Stimulated activated CD4-positive, alpha-beta T cell treated with anti-CD3 and anti-CD28 coated beads, Interleukin-15, amount 100 ng/mL, for 24 hours (primary cell): ENCODE data around the gene CANT1.
"Not testable (repeated sequence)": the region's sequence is repeated elsewhere in the genome, so short reads cannot be mapped to it uniquely, and the experiment has no call there.

Experiments
- DNase-seq: peaks from one replicate; pipeline ENCODE4 v3.0.0-alpha.2; 2020

Gene CANT1

DNA sequence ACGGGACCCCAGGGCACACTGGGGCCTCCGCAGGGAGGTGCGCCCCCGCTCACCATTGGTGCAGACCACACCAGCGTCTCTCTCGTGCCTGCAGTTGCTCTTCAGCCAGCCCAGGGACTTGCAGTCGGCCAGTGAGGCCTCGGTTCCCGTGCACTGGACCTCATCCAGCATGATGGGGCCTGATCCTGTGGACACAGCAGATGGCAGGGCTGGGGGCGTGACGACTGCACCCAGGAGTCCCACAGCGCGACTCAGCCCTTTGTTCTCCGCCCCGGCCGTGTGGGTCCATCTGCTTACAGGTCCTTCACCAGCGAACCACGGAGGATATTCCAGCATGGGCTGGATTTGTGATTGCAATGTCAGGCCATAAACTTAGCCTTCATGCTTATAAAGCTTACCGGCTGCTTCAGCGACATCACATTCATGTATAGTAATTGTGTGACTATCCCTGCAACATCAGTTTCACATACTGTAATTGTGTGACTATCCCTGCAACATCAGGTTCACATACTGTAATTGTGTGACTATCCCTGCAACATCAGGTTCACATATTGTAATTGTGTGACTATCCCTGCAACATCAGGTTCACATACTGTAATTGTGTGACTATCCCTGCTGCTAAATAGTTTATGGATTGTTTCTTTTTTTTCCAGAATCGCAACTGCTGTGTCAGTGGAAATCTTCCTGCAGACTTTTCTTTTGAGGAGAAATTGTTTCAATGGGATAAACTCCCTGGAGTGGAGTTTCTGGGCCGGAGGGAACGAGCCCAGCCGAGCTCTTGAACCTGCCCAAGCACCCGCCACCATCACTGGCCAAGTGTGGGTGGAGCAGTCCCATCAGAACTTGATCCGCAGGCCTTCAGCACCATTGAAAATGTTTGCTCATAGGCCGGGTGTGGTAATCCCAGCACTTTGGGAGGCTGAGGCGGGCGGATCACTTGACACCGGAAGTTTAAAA, 34.7 kb downstream of the CANT1 start:
- DNase-seq: no peak

- no peak for DNase-seq
Measured at GRCh38 chr17:78973792-78974520, 35.6 kb downstream of the CANT1 start.

DNA sequence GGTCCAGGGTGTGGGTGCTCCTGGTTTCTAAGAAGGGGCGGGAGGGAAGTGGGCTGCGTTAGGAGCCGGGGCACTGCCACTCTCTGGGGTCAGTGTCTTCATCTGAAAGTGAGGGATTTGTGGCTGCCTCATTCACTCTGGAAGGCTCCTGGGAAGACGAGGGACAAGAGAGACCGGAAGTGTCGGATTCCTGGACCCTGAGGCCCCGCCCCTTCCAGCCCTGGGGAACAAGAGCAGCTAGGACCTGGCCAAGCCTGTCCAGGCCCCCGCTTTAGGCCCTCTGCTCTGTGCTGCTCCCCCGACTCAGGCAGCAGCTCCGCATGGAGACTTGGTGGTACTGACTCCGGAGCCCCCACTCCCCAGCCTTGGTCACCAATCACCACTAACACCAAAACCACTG, 36.4 kb downstream of the CANT1 start:
- DNase-seq: no peak

- DNase-seq: no peak
Measured at GRCh38 chr17:78972507-78973105, 37.0 kb downstream of the CANT1 start.

- DNase-seq: no peak
Measured at GRCh38 chr17:78971756-78972506, 37.6 kb downstream of the CANT1 start.

- DNase-seq: peak; percentile 87
Measured at GRCh38 chr17:78970834-78971755, 38.5 kb downstream of the CANT1 start.

GRCh38 chr17:78969865-78970264, 39.7 kb downstream of the CANT1 start:
- DNase-seq: no peak

GRCh38 chr17:78967782-78968362, 41.7 kb downstream of the CANT1 start:
- no peak for DNase-seq

DNA sequence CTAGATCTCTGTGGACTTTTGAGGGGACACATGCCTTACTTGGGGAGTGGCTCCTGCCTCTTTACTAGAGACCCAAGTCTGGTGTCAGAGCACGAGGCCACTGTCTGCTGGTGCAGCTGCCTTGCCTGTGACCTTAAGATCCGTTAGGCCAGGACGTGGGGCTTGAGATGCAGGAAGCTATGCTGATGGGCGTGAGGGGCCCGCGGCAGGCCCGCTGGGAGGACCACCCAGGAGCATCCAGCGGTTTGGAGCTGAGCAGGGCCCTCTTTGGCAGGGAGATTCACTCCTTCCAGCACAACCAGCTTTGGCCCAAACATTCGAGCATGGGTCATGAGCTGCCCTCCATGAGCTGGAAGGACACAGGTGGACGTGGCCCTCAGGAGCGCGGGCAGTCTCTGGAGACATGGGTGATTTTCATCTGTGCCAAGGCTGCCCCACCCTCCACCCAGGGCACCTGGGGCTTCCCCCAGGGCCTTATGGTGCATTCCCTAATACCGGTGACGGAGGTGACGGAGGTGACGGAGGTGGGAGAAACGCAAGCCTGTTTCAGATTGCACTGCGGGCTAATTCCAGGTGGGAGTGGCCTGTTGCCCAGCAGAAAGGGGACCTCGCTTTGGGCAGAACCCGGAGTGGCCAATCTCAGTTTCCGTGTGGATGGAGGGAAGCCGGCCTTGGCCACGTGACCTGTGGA, 42.5 kb downstream of the CANT1 start:
- DNase-seq: no peak

DNA sequence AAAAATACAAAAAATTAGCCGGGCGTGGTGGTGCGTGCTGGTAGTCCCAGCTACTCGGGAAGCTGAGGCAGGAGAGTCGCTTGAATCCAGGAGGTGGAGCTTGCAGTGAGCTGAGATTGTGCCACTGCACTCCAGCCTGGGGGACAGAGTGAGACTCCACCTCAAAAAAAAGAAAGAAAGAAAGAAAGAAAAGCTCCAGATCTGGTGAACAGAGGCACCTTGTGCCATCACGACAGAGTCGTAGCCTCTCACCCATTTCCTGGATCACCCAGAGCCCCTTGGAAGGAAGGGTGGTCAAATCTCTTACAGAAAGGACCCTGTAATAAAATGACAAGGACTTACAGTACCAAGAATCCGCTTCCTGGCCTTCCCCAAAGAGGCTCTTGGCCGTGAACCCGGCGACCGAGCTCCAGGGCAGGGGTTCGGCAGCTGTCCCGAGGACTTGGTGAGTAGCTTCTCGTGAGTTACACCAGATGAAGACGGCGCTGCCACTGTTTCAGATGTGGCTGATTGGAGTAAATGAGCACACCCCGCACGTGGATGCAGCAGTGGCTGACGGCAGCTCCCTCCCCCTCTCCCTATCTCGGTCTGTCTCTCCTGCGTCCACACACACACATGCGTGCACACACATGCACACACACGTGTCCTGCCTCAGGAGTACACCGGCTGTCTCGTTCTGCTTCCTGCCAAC, 43.3 kb downstream of the CANT1 start:
- DNase-seq: no peak

- no peak for DNase-seq
Measured at GRCh38 chr17:78965491-78965924, 44.1 kb downstream of the CANT1 start.

DNA sequence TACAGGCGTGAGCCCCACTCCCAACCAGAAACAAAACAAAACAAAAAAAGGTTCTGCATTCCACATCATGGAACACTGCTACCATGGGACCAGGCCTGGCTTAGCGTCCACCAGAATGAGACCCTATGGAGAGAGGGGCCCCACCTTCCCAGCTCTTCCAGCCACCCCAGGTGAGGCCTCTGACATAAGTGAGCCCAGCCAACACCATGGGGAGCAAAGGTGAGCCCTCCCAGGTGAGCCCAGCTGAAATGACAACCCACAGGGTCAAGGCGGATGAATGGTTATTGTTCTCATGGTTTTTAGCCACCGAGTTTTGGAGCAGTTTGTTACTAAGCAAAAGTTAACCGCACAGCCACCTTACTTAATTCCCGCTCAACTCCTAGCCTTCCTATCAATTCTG, 46.2 kb downstream of the CANT1 start:
- no peak for DNase-seq

DNA sequence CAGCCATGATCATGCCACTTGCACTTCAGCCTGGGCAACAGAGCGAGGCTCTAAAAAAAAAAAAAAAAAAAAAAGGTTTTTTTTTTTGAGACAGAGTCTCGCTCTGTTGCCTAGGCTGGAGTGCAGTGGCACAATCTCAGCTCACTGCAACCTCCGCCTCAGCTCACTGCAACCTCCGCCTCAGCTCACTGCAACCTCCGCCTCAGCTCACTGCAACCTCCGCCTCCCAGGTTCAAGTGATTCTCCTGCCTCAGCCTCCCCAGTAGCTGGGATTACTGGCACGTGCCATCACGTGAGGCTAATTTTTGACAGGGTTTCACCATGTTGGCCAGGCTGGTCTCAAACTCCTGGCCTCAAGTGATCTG, 46.6 kb downstream of the CANT1 start:
- DNase-seq: not testable (repeated sequence)

GRCh38 chr17:78962345-78962983, 47.1 kb downstream of the CANT1 start:
- no peak for DNase-seq

DNA sequence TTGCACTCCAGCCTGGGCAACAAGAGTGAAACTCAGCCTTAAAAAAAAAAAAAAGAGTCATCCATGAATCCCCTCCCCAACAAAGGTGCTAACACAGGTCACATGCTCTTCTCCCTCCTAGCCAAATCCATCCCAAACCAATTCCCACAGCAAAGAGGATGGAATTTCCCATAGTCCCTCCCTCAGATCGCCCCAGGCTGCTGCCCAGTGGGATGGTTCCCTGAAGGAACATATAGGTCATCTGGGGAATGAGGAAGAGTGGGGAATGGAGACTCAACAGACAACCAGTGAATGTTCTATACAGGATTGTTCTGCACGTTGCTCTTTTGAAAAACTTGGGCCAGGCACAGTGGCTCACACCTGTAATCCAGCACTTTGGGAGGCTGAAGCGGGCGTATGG, 48.0 kb downstream of the CANT1 start:
- DNase-seq: no peak

DNA sequence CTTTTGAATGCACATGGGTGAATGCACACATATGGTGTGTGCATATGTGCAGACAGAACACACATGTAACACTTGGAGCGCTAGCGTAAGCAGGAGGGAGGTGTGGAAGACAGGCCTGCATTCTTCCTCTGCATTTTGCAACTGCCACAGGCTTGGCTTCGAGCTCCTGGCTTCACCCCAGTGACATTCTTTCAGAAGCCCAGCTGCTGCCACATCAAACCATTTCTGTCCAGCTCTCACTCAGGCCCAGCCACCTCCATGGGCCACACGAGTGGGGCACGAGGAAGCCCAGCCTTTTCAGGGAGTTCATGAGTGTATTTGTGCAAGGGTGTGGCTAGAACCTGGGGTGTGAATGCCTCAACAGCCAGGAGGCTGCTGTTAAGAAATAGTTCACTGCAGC, 48.6 kb downstream of the CANT1 start:
- DNase-seq: no peak

DNA sequence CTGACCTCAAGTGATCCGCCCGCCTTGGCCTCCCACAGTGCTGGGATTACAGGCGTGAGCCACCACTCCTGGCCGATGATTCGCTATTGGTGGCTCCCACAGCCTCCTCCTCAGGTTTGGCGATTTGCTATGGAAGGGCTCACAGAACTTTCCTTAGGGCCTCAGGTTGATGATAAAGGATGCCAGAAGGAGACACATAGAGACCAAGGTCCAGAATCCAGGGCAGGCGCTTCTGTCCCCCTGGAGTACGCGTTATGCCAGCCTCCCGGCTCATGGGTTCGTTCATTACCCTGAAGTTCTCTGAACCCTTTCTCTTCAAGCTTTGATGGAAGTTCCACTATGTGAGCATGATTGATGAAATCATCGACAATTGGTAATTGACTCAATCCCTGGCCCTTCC, 49.8 kb downstream of the CANT1 start:
- no peak for DNase-seq

GRCh38 chr17:78958641-78959127, 50.9 kb downstream of the CANT1 start:
- no peak for DNase-seq

GRCh38 chr17:78957128-78957527, 52.4 kb downstream of the CANT1 start:
- no peak for DNase-seq
